ENCODE results near the gene KHDRBS2.

DNA sequence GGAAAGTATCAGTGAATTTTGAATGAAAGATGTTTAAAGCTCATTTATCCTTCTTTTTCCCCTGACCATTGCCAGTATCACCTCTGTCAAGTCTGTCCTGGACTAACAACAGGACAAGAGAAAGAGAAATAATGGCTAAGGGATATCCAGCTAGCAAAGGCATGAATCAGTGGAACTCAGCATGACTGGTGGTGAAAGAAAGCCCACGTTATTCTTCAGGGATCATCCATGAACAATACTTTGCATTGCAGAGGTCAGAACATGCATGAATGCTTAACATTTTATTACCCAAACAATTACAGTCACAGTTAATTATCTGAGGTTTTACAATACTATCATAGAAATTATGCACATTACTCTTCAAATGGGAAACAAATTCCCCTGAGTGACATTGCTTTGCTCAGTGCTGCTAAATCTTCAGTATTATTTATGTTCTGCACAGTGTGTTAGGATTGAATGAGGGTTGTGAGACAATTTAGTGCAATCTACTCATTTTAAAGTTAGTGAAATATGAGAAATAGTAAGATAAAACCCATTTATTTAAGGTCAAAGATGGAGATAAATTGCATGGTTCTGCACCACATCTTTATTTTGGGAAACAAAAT, 350.7 kb downstream of the KHDRBS2 start:
- TF ChIP-seq POLR2AphosphoS5 (IDR thresholded peaks at IDR 0.05; ENCODE audit: low read depth, low read length) (no peak), EZH2phosphoT487 (IDR thresholded peaks at IDR 0.05; ENCODE audit: borderline replicate concordance, low read depth) (no peak), RAD21 (IDR thresholded peaks at IDR 0.05; ENCODE audit: low read length) (no peak), MXI1 (IDR thresholded peaks at IDR 0.05; ENCODE audit: low read depth, low read length) (no peak), YY1 (IDR thresholded peaks at IDR 0.05; ENCODE audit: low read depth) (no peak)
- TF ChIP-seq, protein P1, sequence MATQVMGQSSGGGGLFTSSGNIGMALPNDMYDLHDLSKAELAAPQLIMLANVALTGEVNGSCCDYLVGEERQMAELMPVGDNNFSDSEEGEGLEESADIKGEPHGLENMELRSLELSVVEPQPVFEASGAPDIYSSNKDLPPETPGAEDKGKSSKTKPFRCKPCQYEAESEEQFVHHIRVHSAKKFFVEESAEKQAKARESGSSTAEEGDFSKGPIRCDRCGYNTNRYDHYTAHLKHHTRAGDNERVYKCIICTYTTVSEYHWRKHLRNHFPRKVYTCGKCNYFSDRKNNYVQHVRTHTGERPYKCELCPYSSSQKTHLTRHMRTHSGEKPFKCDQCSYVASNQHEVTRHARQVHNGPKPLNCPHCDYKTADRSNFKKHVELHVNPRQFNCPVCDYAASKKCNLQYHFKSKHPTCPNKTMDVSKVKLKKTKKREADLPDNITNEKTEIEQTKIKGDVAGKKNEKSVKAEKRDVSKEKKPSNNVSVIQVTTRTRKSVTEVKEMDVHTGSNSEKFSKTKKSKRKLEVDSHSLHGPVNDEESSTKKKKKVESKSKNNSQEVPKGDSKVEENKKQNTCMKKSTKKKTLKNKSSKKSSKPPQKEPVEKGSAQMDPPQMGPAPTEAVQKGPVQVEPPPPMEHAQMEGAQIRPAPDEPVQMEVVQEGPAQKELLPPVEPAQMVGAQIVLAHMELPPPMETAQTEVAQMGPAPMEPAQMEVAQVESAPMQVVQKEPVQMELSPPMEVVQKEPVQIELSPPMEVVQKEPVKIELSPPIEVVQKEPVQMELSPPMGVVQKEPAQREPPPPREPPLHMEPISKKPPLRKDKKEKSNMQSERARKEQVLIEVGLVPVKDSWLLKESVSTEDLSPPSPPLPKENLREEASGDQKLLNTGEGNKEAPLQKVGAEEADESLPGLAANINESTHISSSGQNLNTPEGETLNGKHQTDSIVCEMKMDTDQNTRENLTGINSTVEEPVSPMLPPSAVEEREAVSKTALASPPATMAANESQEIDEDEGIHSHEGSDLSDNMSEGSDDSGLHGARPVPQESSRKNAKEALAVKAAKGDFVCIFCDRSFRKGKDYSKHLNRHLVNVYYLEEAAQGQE (IDR thresholded peaks at IDR 0.05; ENCODE audit: low read depth, low read length): no peak
- TF ChIP-seq, protein P2, sequence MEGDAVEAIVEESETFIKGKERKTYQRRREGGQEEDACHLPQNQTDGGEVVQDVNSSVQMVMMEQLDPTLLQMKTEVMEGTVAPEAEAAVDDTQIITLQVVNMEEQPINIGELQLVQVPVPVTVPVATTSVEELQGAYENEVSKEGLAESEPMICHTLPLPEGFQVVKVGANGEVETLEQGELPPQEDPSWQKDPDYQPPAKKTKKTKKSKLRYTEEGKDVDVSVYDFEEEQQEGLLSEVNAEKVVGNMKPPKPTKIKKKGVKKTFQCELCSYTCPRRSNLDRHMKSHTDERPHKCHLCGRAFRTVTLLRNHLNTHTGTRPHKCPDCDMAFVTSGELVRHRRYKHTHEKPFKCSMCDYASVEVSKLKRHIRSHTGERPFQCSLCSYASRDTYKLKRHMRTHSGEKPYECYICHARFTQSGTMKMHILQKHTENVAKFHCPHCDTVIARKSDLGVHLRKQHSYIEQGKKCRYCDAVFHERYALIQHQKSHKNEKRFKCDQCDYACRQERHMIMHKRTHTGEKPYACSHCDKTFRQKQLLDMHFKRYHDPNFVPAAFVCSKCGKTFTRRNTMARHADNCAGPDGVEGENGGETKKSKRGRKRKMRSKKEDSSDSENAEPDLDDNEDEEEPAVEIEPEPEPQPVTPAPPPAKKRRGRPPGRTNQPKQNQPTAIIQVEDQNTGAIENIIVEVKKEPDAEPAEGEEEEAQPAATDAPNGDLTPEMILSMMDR (IDR thresholded peaks at IDR 0.05): no peak
- TF ChIP-seq, protein P3, sequence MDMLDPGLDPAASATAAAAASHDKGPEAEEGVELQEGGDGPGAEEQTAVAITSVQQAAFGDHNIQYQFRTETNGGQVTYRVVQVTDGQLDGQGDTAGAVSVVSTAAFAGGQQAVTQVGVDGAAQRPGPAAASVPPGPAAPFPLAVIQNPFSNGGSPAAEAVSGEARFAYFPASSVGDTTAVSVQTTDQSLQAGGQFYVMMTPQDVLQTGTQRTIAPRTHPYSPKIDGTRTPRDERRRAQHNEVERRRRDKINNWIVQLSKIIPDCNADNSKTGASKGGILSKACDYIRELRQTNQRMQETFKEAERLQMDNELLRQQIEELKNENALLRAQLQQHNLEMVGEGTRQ (IDR thresholded peaks at IDR 0.05; ENCODE audit: borderline replicate concordance, low read depth, low read length): no peak
- TF ChIP-seq, protein P4, sequence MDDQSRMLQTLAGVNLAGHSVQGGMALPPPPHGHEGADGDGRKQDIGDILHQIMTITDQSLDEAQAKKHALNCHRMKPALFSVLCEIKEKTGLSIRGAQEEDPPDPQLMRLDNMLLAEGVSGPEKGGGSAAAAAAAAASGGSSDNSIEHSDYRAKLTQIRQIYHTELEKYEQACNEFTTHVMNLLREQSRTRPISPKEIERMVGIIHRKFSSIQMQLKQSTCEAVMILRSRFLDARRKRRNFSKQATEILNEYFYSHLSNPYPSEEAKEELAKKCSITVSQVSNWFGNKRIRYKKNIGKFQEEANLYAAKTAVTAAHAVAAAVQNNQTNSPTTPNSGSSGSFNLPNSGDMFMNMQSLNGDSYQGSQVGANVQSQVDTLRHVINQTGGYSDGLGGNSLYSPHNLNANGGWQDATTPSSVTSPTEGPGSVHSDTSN (IDR thresholded peaks at IDR 0.05): no peak

Measured in SK-N-SH (cell line).